Adrenal gland (tissue), 12 donors: Measurements from ENCODE around the gene LMCD1. TPM values are rescaled to one million over a fixed set of nuclear protein-coding genes. Genes with fewer than 3 reads are reported as not detected.

Experiments used
- DNase-seq, 7 donors: peaks; one replicate each; pipeline ENCODE4 v3.0.0-alpha.2; 2019 to 2020
- H3K27ac ChIP-seq, 5 donors: fragments of 200-600 bp; sonication (generic) in 4 of 5; 1 replicate in 3 of 5; 2 replicates in 2 of 5; pipeline versions ENCODE4 v1.5.1 to v1.8.0; 2016 to 2020; ENCODE audit warnings: mild to moderate bottlenecking in 1 of 5
- H3K27me3 ChIP-seq: fragments of 200-600 bp; 2 replicates; pipeline ENCODE4 v1.8.0; 2021
- H3K36me3 ChIP-seq, 2 donors: fragments of 200-600 bp; replicated peaks in 1 of 2; 1 replicate in 1 of 2; 2 replicates in 1 of 2; pipeline versions ENCODE4 v1.5.1 to v1.8.0; 2018 to 2022
- H3K4me1 ChIP-seq, 2 donors: fragments of 200-600 bp; replicated peaks in 1 of 2; 1 replicate in 1 of 2; 2 replicates in 1 of 2; pipeline versions ENCODE4 v1.5.1 to v1.8.0; 2018 to 2021
- H3K4me3 ChIP-seq, 4 donors: fragments of 200-600 bp; sonication (generic) in 3 of 4; one replicate each; pipeline ENCODE4 v1.5.1; 2016 to 2018
- H3K9me3 ChIP-seq, 3 donors: fragments of 200-600 bp; sonication (generic) in 1 of 3; replicated peaks in 1 of 3; 1 replicate in 2 of 3; 2 replicates in 1 of 3; pipeline versions ENCODE4 v1.5.1 to v1.8.0; 2016 to 2021
- CTCF ChIP-seq, 6 experiments: fragments of 450-650 bp in 4 of 6; fragments of 200-600 bp in 2 of 6; sonication (generic) in 1 of 6; IDR thresholded peaks; 1 replicate in 5 of 6; 2 replicates in 1 of 6; pipeline versions ENCODE4 v1.5.1 to v1.8.0; 2016 to 2021; ENCODE audit warnings: antibody characterized with exemption in 6 of 6, mild to moderate bottlenecking in 2 of 6, moderate library complexity in 1 of 6
- POLR2A ChIP-seq, 2 donors: fragments of 450-650 bp; IDR thresholded peaks; one replicate each; pipeline ENCODE4 v1.6.1; 2017; ENCODE audit warnings: antibody characterized with exemption in 2 of 2, mild to moderate bottlenecking in 2 of 2, moderate library complexity in 1 of 2
- WGBS, 4 donors: extraction: QIAGEN DNeasy Blood & Tissue Kit in 2 of 4; methylation state at CpG; one replicate each; pipeline versions ENCODE4 v1.1.5 to v1.1.7; 2013 to 2017; 5-methylcytosine and 5-hydroxymethylcytosine counted together
- intact Hi-C, 2 donors: fragments of 100-400 bp; cut with DNase I; formaldehyde crosslinking; loops; one replicate each; pipeline versions ENCODE4 v1.14.1 to v1.15.0; 2022 to 2023
- polyA plus RNA-seq, 3 donors: library from polyadenylated mRNA; stranded (reverse); fragments of 200-250 nt in 2 of 3; fragments of 350-450 nt in 1 of 3; fragmentation: Illumina TruSeq in 1 of 3; extraction: RNeasy Lipid Tissue Mini Kit (QIAGEN cat#74804) in 1 of 3; gene quantifications; one replicate each; pipeline ENCODE4 v1.2.3, GENCODE V29; 2013 to 2014
- total RNA-seq, 9 donors: library from RNA; depleted of rRNA in 4 of 9; stranded (reverse); fragments of >200 nt in 4 of 9; fragments of 120-200 nt in 1 of 9; fragmentation: NEBNext Ultra II Directional in 1 of 9; extraction: Animal tissue kit (Norgen Biotek cat#: 25700) in 1 of 9; gene quantifications; one replicate each; pipeline versions ENCODE4 v1.1.0 to v1.2.4, GENCODE V29; 2013 to 2023
- donor health status: healthy with polysubstance abuse.
- donor health status: Bipolar disorder and iron deficiency.
- donor health status: DM: yes; HTN: yes; CAD: no.
- donor health status: DM: no; HTN: no; CAD: no.
- donor health status: DM: no; HTN: no; CAD: no.
- donor health status: DM: yes; HTN: yes; CAD: no.

The LMCD1 gene
- total and polyA plus RNA-seq, 12 donors: 4.8 to 26.5 (median 16.1) TPM

DNA sequence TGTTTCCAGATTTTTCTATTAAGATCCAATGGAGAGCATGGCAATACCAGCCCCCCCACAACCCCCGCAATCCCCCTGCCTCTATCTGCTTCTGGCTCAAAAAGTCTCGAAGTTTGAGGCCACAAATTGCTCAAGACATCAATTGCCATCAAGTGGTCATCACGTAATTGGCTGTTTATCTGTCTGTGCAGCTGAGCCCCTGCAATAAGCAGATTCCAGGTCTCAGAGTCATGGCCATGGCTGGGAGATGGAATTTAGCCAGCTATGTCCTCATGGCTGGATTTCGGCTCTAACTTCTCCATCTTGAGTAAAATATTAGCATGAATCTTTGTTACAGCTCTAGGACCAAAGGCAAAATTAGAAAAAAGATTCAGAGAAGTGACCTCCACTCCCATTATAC lies 120.2 kb downstream of the LMCD1 start:
- Histone ChIP-seq H3K4me1 (no peaks in the 10 kb centered on the region), H3K27ac (no peak overlapping the region), H3K36me3 (no peaks in the 10 kb centered on the region), H3K27me3 (no peaks in the 10 kb centered on the region), H3K4me3 (no peak overlapping the region), H3K9me3 (no peaks in the 10 kb centered on the region)
- WGBS, 4 donors: 80 to 87% (median 83%) methylated on average over 4 of the region's 4 CpGs
- intact Hi-C loops: loop anchor here in 1 of 2 donors (5.0 kb wide), 1 partner anchor 180 kb away; no protein-coding TSS in a partner anchor
- TF ChIP-seq POLR2A (IDR thresholded peaks at IDR 0.05): no peak
- TF ChIP-seq CTCF (IDR thresholded peaks at IDR 0.05): no peak
- DNase-seq: peak in 1 of 7 donors; percentile 46

GRCh38 chr3:8622873-8623691 lies 121.5 kb downstream of the LMCD1 start:
- Histone ChIP-seq H3K4me3 (no peak overlapping the region), H3K27me3 (no peaks in the 10 kb centered on the region), H3K9me3 (no peaks in the 10 kb centered on the region), H3K36me3 (no peaks in the 10 kb centered on the region), H3K27ac (no peak overlapping the region), H3K4me1 (no peaks in the 10 kb centered on the region)
- peak; percentile 37 to 85 (median 70) for DNase-seq
- WGBS, 4 donors: 36 to 47% (median 46%) methylated on average over 22 to 24 of the region's 24 CpGs
- TF ChIP-seq CTCF (IDR thresholded peaks at IDR 0.05): peak; percentile 81 to 92 (median 86)
- TF ChIP-seq POLR2A (IDR thresholded peaks at IDR 0.05): no peak
- intact Hi-C loops: loop anchor here in 1 of 2 donors (5.0 kb wide), 1 partner anchor 181 kb away; no protein-coding TSS in a partner anchor

GRCh38 chr3:8623741-8624140 lies 122.1 kb downstream of the LMCD1 start:
- no peaks in the 10 kb centered on the region for H3K9me3 ChIP-seq
- no peaks in the 10 kb centered on the region for H3K4me1 ChIP-seq
- no peaks in the 10 kb centered on the region for H3K27me3 ChIP-seq
- H3K27ac ChIP-seq: no peak overlapping the region
- H3K36me3 ChIP-seq: no peaks in the 10 kb centered on the region
- H3K4me3 ChIP-seq: no peak overlapping the region
- 76 to 87% (median 83%) methylated on average over 14 of the region's 14 CpGs for WGBS, 4 donors
- intact Hi-C loops: loop anchor here in 1 of 2 donors (5.0 kb wide), 1 partner anchor 181 kb away; no protein-coding TSS in a partner anchor
- DNase-seq: peak in 1 of 7 donors; percentile 43
- TF ChIP-seq POLR2A (IDR thresholded peaks at IDR 0.05): no peak
- no peak for TF ChIP-seq CTCF (IDR thresholded peaks at IDR 0.05)

Other genes starting within 250 kb of the LMCD1 start
- gene SSUH2, start 143.0 kb downstream of the LMCD1 start, total RNA-seq: 1 to 10 TPM in 1 of 9 donors, under 1 TPM in 5, not detected in 3; 0.12 to 1.3 (median 0.52) TPM
- gene SSUH2, start 143.0 kb downstream of the LMCD1 start, polyA plus RNA-seq: under 1 TPM; 0.51 to 0.72 (median 0.64) TPM
- gene CAV3, start 232.0 kb downstream of the LMCD1 start, total RNA-seq: not detected
- not detected for gene CAV3, start 232.0 kb downstream of the LMCD1 start, polyA plus RNA-seq